ENCODE data around the gene CCNI2. TPM values are rescaled to one million over a fixed set of nuclear protein-coding genes. Genes with fewer than 3 reads are reported as not detected.

Gene CCNI2
- total and polyA plus RNA-seq, 10 of the 15 experiments (the other 5 are each of a cell fraction or from before 2014, with no cell fraction given) = 1.8 to 8.0 (median 3.2) TPM

DNA sequence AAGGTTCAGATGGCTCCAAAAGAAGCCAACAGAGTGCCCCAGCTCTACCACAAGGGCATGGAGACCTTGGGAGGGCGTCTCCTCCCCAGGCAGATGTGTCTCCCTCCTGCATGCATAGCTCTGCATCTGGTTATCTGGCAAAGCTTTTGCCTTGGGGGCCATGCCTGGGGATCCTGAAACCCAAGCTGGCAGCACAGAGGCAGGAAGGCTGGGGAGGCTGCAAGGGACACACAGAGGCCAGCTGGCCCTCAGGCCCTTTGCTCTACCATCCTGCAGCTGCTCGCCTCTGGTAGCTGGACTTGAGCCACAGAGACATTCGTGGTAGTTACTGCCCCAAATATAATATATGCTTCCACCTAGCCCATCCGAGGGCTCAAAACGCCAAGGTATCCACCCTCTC lies 25.9 kb downstream of the CCNI2 start:
- H2AFZ ChIP-seq (ENCODE audit: control insufficient read depth, low read depth, low read length) = no peak overlapping the region
- H3K79me2 ChIP-seq (ENCODE audit: control insufficient read depth, insufficient read depth, low read length) = peaks cover 9% of the 10 kb centered on the region
- intact Hi-C loops (cut with micrococcal nuclease; ENCODE audit: unreplicated experiment) (no loop called here), in situ Hi-C loops (cut with MboI) (no loop called here)
- SMC1A ChIA-PET (ENCODE audit: uncharacterized antibody, unreplicated experiment) = interaction anchor here (1.5 to 7.5 kb wide), 2 partner anchors 12 to 22 kb away, joined by 4 to 88 read pairs; partner anchors contain the start of gene CCNI2
- CTCF ChIA-PET = interaction anchor here (3.5 kb wide), 1 partner anchor 19 kb away, joined by 15 read pairs; no protein-coding TSS in a partner anchor
- RAD21 ChIA-PET (ENCODE audit: unreplicated experiment) = interaction anchor here (0.6 to 2.0 kb wide), 7 partner anchors 19 to 47 kb away, joined by 3 to 6 read pairs (median 4); no protein-coding TSS in a partner anchor
- H3K27ac ChIP-seq (ENCODE audit: control insufficient read depth, insufficient read depth) = no peak overlapping the region
- no peaks in the 10 kb centered on the region for H3K9me3 ChIP-seq (replicated peaks; ENCODE audit: control insufficient read depth, insufficient read depth, low read length)
- no peak overlapping the region for H3K4me3 ChIP-seq
- peaks cover 7% of the 10 kb centered on the region for H3K4me1 ChIP-seq (ENCODE audit: control insufficient read depth, insufficient read depth, low read length)
- no peak overlapping the region for H3K9ac ChIP-seq (ENCODE audit: control insufficient read depth, insufficient read depth, low read length)
- H3K4me2 ChIP-seq (ENCODE audit: control insufficient read depth, insufficient read depth) = no peak overlapping the region
- TF ChIP-seq, protein P1, sequence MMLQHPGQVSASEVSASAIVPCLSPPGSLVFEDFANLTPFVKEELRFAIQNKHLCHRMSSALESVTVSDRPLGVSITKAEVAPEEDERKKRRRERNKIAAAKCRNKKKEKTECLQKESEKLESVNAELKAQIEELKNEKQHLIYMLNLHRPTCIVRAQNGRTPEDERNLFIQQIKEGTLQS (IDR thresholded peaks at IDR 0.05; ENCODE audit: borderline replicate concordance, extremely low read depth, low read depth, low read length) = no peak
- no peak for TF ChIP-seq NFYA (IDR thresholded peaks at IDR 0.05; ENCODE audit: borderline replicate concordance, low read depth, low read length)
- TF ChIP-seq, protein P2, sequence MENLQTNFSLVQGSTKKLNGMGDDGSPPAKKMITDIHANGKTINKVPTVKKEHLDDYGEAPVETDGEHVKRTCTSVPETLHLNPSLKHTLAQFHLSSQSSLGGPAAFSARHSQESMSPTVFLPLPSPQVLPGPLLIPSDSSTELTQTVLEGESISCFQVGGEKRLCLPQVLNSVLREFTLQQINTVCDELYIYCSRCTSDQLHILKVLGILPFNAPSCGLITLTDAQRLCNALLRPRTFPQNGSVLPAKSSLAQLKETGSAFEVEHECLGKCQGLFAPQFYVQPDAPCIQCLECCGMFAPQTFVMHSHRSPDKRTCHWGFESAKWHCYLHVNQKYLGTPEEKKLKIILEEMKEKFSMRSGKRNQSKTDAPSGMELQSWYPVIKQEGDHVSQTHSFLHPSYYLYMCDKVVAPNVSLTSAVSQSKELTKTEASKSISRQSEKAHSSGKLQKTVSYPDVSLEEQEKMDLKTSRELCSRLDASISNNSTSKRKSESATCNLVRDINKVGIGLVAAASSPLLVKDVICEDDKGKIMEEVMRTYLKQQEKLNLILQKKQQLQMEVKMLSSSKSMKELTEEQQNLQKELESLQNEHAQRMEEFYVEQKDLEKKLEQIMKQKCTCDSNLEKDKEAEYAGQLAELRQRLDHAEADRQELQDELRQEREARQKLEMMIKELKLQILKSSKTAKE (IDR thresholded peaks at IDR 0.05; ENCODE audit: low read depth, poor library complexity, severe bottlenecking) = no peak
- no peak for TF ChIP-seq RUNX3 (IDR thresholded peaks at IDR 0.05; ENCODE audit: low read length)
- TF ChIP-seq, protein P3, sequence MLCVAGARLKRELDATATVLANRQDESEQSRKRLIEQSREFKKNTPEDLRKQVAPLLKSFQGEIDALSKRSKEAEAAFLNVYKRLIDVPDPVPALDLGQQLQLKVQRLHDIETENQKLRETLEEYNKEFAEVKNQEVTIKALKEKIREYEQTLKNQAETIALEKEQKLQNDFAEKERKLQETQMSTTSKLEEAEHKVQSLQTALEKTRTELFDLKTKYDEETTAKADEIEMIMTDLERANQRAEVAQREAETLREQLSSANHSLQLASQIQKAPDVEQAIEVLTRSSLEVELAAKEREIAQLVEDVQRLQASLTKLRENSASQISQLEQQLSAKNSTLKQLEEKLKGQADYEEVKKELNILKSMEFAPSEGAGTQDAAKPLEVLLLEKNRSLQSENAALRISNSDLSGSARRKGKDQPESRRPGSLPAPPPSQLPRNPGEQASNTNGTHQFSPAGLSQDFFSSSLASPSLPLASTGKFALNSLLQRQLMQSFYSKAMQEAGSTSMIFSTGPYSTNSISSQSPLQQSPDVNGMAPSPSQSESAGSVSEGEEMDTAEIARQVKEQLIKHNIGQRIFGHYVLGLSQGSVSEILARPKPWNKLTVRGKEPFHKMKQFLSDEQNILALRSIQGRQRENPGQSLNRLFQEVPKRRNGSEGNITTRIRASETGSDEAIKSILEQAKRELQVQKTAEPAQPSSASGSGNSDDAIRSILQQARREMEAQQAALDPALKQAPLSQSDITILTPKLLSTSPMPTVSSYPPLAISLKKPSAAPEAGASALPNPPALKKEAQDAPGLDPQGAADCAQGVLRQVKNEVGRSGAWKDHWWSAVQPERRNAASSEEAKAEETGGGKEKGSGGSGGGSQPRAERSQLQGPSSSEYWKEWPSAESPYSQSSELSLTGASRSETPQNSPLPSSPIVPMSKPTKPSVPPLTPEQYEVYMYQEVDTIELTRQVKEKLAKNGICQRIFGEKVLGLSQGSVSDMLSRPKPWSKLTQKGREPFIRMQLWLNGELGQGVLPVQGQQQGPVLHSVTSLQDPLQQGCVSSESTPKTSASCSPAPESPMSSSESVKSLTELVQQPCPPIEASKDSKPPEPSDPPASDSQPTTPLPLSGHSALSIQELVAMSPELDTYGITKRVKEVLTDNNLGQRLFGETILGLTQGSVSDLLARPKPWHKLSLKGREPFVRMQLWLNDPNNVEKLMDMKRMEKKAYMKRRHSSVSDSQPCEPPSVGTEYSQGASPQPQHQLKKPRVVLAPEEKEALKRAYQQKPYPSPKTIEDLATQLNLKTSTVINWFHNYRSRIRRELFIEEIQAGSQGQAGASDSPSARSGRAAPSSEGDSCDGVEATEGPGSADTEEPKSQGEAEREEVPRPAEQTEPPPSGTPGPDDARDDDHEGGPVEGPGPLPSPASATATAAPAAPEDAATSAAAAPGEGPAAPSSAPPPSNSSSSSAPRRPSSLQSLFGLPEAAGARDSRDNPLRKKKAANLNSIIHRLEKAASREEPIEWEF (IDR thresholded peaks at IDR 0.05; ENCODE audit: insufficient replicate concordance, low read depth, low read length) = no peak
- TF ChIP-seq CHD1 (IDR thresholded peaks at IDR 0.05; ENCODE audit: low read depth, low read length) = no peak
- no peak for TF ChIP-seq SIX5 (IDR thresholded peaks at IDR 0.05; ENCODE audit: low read depth, low read length, severe bottlenecking)
- TF ChIP-seq STAT1 (conservative IDR thresholded peaks at IDR 0.05) = no peak
- no peak for TF ChIP-seq TCF3 (IDR thresholded peaks at IDR 0.05; ENCODE audit: borderline replicate concordance, insufficient read depth, low read depth, low read length)
- no peak for TF ChIP-seq RELA (IDR thresholded peaks at IDR 0.05; ENCODE audit: borderline replicate concordance, partially characterized antibody)
- no peaks in the 10 kb centered on the region for H3K36me3 ChIP-seq (ENCODE audit: control insufficient read depth in 2 of 2, insufficient read depth in 2 of 2, low read length in 1 of 2)
- DNase-seq (ENCODE audit: low read depth, low spot score) (no peak), FAIRE-seq (no peak), ATAC-seq (no peak)
- 85% methylated on average over 5 of the region's 5 CpGs for WGBS (ENCODE audit: insufficient coverage, insufficient replicate concordance, low lambda C conversion rate, missing lambda C conversion rate)
- H4K20me1 ChIP-seq (ENCODE audit: control insufficient read depth, insufficient read depth) = no peaks in the 10 kb centered on the region
- POLR2A ChIA-PET = interaction anchor here (7.2 kb wide), 1 partner anchor 20 kb away, joined by 56 read pairs; no protein-coding TSS in a partner anchor
- no TSS peak for BruUV-seq (replicated peaks)
- H3K27me3 ChIP-seq (replicated peaks in 1 of 2; ENCODE audit: control insufficient read depth in 2 of 2, insufficient read depth in 2 of 2, low read length in 1 of 2) = no peaks in the 10 kb centered on the region
